GM19351 (cell line): ENCODE data around the gene PPP2R5C.
A peak's percentile ranks its signal among the peaks of the same experiment; 100 is the strongest.
"Not testable (repeated sequence)": the region's sequence is repeated elsewhere in the genome, so short reads cannot be mapped to it uniquely, and the experiment has no call there.

Source experiments
- ATAC-seq: cut with Tn5 transposase; IDR thresholded peaks from one replicate; pipeline ENCODE4 v1.9.1; 2021; ENCODE audit warnings: mild to moderate bottlenecking, moderate library complexity; ENCODE audit not compliant: unreplicated experiment

Gene PPP2R5C

DNA sequence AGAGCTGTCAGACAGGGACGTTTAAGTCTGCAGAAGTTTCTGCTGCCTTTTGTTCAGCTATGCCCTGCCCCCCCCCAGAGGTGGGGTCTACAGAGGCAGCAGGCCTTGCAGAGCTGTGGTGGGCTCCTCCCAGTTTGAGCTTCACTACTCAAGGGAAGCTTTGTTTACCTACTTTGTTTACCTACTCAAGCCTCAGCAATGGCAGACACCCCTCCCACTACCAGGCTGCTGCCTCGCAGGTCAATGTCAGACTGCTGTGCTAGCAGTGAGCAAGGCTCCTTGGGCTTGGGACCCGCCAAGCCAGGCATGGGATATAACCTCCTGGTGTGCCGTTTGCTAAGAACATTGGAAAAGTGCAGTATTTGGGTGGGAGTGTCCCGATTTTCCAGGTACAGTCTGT lies 11.8 kb upstream of the PPP2R5C start:
- not testable (repeated sequence) for ATAC-seq

GRCh38 chr14:101754893-101755292 lies 6.6 kb upstream of the PPP2R5C start:
- ATAC-seq: no peak

GRCh38 chr14:101755591-101756324 lies 5.8 kb upstream of the PPP2R5C start:
- ATAC-seq: no peak

- no peak for ATAC-seq
Measured at GRCh38 chr14:101757064-101757838, 4.3 kb upstream of the PPP2R5C start.

- no peak for ATAC-seq
Measured at GRCh38 chr14:101757839-101758211, 3.7 kb upstream of the PPP2R5C start.

- no peak for ATAC-seq
Measured at GRCh38 chr14:101758913-101759593, 2.5 kb upstream of the PPP2R5C start.

- peak; percentile 57 for ATAC-seq
Measured at GRCh38 chr14:101760138-101761011, 1.1 kb upstream of the PPP2R5C start.

DNA sequence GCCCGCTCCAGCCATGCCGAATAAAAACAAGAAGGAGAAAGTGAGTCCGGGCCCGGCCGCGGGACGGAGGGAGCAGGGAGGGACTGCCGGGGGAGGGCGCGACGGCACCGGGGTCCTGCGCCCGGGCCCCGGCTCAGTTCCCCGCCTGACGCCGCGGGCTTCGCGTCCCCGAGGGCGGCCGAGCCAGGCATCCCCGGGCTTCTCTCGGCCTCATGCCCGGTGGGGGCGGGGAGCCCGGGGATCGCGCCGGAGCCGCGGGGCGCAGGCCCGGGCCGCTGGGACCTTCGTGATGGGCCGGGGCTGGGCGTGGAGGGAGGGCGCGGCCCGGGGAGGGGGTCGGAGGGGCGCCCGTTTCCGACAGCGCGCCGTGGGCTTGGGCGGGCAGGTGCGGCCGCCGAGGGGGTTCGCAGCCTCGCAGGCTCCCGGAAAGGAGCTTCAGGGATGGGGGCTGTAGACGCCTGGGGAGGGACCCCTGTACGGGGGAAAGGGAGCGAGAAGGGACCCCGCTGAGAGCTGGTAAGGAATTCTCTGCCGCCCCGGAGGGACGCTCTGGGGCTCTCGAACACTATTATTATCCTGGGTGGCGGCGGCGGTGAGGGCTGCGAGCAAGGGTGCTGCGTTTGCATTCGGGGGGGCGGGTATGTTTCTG lies 496 bp downstream of the PPP2R5C start:
- peak; percentile 23 for ATAC-seq

- no peak for ATAC-seq
Measured at GRCh38 chr14:101762530-101763101, 1.1 kb downstream of the PPP2R5C start.

- ATAC-seq: no peak
Measured at GRCh38 chr14:101763941-101764709, 2.6 kb downstream of the PPP2R5C start.

DNA sequence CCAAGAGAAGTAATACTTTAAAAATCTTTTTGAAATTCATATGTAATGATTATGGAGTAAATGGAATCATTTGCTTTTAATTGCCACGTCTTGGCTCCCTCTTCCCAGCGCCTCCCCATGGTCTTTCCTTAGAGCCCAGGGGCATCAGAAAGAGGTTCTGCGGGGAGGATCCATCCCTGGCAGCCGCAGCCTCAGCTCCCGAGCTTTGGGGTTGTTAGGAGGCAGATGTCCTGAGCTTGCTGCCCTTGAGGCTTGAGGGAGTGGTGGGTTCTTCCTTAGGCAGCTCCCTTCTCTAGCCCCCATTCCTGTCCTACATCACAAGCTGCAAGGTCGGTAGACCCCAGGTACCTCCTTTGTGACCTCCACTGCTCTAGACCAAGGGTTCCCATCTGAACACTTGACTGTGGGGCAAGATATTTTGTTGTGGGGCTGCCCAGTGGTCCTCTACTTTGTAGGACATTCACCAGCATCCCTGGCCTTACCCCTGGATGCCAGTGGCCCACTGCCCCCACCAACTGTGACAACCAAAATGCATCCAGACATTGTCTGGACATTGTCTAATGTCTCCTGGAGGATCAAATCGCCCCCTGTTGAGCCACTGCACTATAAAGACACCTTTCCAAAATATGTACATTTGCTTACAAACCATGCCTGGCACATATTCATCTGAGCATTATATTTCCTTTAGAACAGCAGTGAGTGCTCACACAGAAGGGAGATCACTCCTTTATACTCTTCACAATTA lies 6.3 kb downstream of the PPP2R5C start:
- ATAC-seq: no peak

- ATAC-seq: no peak
Measured at GRCh38 chr14:101770183-101770582, 8.7 kb downstream of the PPP2R5C start.

- no peak for ATAC-seq
Measured at GRCh38 chr14:101772770-101773169, 11.3 kb downstream of the PPP2R5C start.

- no peak for ATAC-seq
Measured at GRCh38 chr14:101773378-101773777, 11.9 kb downstream of the PPP2R5C start.

- ATAC-seq: no peak
Measured at GRCh38 chr14:101774006-101774795, 12.7 kb downstream of the PPP2R5C start.

DNA sequence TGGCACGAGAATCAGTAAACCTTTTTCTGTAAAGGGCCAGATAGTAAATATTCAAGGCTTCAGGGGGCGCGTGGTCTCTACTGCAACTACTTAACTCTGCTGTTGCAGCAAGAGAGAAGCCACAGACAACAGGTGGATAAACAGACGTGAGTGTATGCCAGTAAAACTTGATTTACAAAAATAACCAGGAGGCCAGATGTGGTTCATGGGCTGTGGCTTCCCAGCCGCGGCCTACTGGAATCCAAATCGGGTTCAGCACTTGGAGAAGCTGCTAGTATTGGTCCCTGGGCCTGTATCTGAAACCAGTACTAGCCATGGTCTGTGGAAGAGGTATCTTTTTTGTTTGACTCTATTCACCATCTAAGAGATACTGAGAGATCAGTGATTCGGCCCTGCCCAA lies 13.3 kb downstream of the PPP2R5C start:
- no peak for ATAC-seq

DNA sequence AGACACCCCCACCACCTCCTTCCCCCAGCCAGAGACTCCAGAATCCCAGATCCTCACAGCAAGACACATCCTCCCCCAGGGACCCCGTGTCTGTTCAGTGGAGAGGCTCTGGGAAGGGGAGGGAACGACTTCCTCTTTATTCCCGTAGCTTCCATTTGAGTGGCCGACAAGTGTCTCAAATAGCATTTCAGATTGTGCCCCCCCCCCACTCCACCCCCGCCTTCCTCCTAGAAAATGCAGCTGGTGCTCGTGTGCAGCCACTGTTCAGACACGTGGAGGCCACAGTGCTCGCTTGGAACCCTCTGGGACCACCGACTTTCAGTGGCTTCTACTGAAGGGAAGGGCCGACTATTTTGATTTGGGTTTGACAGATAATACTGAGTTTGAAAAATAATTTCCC lies 14.3 kb downstream of the PPP2R5C start:
- peak; percentile 27 for ATAC-seq

- peak; percentile 67 for ATAC-seq
Measured at GRCh38 chr14:101776344-101776743, 14.8 kb downstream of the PPP2R5C start.
